Fibroblast of upper back skin (primary cell): Measurements from ENCODE around the gene MAPK11.

Experiments
- DNase-seq: peaks from one replicate; pipeline ENCODE4 v3.0.0-alpha.2; 2013

Gene MAPK11

DNA sequence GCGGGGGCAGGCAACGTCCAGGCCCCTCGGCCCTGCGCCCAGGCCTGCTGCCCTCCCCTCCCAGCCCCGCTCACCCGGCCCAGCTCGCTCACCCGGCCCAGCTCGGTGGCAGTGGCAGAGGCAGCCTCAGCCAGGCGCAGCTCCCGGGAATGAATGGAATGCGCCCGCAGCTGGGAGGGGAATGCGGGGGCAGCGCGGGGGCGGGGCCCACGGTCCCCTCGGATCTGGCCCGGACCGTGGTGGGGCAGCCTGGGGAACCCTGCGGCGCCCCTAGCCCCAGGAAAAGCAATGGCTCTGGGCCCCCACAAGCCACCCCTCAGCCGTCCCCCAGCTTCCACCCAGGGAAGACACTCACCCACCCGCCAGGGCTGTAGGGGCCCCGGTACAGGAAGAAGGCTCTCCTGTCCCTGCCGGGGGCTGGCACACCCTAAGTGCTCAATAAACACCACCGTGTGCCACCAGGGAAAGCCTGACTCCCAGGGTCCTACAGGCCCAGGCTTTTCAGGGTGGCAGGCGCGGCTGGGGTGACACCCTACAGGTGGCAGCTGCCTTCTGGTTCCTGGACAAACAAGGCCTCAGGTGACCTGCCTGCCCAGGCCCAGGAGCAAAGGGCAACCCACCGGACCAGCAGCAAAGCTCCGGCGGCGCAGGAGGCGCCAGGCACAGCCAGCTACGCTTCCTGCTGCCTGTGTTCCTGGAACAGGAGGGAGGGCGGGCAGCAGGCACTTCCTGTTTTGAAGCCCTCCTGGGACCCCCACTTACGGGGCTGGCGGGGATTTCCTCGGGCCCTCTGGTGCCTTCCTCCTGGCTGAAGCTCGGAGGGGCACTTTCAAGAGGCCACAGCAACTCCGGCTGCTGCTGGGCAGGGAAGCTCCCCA, 23.5 kb upstream of the MAPK11 start:
- peak; percentile 78 for DNase-seq

DNA sequence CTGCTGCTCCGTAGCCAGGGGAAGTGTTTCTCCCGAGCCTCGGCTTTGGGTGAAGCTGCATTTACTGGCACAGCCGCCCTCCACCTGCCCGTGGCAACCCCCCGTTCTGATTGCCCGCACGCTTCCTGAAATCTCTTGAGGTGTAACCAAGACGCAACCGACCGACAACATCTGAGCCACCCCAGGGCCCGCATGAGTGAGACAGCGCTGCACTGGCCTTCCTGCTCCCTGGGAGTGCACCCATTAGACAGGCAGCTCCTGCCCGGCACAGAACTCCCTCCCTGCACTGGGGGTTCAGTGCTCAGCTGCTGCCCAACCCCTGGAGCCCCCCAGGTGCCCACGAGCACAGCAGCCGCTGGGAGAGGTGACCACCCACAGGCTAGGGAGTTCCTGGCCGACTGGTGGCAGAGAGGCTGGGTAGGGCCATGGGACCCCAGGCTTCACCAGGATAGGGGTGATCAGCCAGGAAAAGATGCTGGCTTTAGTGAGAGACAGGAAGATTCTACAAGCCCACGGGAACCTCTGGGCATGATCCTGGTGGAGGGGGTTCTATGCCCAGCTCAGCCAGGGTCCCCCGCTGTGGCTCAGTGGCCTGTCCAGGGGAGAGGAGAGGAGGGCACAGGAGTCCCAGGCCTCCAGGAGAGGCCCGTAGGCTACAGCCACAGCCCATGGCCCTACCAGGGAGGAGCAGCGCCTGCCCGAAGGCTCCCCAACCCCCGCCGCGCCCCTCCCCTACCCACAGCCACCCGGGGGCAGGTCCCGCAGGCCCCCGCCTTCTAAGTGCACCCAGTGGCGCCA, 22.7 kb upstream of the MAPK11 start:
- no peak for DNase-seq

DNA sequence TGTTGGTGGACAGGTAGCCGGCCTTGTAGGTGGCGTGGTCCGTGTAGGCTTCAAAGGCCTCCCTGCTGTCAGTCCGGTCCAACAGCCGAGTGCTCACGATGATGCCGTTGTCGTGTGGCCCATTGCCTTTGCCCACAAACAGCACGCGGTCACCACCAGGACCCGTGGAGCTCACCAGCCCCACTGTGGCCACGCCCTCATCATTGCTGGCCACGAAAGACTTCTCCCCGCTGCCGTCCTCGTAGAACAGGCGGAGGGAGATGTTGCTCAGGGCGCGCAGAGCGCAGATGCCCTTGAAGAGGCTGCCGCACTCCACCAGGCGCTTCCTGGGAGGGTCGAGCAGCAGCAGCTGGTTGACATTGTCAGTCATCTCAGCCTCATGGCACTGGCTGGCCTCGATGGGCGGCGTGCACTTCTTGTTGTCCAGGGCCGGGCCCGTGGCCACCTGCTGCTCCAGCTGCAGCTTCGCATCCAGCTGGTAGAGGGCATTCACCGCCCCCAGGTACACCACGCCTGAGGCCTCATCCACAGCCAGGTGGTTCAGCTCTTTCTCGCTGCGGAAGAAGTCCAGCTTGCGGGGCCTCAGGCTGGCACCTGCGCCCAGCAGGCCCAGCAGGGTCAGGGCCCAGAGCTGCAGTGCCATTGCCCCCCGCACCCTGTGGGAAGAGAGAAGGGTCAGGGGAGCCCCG, 19.9 kb upstream of the MAPK11 start:
- DNase-seq: no peak

DNA sequence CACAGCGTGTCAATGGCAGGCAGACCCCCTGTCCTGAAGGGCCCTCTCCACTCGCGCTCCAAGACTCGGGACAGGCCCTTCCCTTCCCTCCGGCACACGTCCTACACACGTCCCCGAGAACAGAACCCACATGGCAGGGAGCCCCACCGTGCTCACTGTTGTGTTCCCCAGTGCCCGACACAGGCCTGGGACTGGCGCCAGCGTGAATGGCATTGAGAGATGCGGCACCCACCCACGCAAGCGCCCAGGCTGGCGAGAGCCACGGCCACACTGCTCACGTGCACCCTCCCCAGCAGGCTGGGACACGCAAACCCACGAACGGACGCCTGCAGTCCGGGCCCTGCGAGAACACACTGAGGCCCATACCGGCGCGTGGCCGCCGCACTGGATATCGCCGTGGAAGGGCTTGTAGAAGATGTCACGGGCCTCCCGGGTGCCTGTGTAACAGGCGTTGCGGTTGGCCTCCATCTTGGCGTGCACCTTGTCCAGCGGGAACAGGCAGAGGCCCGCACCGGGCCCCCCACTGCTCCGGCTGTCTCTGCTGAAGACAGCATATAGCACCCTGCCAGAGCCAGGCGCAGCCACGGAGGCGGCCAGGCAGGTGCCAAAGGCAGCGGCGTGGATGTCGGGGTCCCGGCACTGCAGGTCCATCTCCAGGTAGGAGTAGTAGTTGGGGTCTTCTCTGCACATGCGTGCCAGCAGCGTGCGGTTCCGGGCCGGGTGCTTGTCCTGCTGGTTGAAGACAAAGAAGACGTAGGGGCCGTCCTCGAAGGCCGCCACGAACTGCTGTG, 19.2 kb upstream of the MAPK11 start:
- no peak for DNase-seq

DNA sequence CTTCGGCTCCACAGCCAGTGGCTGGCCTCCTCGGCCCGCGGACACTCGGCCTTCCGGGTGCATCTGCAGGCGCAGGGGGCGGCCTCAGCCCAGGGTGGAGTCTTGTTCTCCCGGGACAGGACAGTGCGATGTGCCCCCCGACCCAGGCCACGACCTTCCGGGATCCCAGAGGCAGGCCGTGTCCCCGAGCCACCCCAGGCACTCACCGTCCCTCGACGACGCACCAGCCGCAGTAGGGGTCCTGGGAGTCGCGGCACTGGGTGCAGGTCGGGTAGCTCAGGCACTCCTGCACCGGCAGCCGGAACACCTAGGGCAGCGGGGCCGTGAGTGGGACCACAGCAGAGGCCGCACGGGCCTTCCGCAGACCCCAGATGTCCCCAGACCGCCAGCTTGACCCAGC, 17.6 kb upstream of the MAPK11 start:
- DNase-seq: no peak

DNA sequence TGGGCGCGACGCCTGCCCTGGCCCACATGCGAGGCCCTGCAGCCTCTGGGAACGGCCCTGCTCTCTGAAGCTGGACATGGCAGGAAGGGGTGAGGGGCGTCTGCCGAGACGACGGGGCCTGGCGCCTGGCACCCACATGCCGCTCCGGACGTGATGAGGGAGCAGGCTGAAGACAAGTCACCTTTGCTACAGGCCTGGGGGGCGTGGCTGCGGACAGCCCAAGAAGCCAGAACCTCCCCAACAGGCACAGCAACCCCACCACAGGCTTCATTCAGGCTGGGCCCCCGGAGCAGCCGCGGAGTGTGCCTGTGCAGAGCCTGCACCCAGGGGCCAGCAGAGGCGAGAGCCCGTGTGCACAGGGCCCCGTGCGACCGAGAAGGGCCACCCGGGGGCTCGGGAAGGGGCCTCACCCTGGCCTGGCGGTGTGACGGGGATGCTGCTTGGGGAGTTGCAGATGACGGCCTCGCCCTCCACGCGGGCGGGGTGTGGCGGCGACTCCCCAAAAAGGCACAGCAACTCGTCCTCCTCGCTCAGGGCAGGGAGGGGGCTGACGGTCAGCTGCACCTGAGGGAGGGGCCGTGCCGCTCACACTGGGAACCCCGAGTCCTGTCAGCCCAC, 16.6 kb upstream of the MAPK11 start:
- DNase-seq: no peak

DNA sequence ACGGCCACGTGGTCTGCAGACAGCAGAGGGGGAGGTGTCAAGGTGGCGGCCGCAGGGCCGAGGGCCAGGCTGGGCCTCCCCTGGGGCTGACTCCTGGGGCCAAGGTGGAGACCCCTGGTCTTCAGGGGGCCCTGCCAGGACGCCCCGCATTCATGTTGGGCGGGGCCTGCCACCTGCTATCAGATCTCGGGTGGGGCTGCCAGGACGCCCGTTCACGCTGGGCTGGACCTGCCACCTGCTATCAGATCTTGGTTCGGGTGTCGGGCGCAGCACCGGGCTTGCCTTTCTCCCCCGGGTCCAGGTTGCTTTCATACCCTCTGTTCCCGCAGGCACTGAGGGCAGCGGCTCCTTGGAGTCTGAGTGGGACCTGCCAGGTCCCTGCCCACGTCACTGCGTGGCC, 16.1 kb upstream of the MAPK11 start:
- DNase-seq: no peak

DNA sequence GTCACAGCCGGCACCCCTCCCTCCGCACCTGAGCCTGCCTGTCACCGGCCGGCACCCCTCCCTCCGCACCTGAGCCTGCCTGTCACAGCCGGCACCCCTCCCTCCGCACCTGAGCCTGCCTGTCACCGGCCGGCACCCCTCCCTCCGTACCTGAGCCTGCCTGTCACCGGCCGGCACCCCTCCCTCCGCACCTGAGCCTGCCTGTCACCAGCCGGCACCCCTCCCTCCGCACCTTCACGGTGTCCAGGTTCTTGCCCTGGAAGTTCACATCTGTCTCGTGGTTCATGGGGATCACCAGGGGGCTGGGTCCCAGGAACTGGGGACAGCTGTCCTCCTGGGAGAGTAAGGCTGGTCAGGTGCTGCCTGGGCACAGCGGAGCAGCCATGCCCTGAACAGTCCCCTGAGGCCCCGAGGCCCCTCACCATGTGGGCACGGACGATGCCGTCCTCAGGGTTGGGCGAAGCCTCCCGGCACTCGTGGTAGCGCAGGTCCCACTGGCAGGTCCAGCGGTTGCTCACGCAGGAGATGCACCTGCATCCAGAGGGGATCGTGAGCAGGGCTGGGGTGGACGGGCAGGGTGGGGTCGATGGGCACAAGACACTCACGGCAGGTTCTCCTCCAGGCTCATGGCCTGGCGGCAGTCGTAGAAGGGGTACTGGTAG, 15.5 kb upstream of the MAPK11 start:
- DNase-seq: no peak

DNA sequence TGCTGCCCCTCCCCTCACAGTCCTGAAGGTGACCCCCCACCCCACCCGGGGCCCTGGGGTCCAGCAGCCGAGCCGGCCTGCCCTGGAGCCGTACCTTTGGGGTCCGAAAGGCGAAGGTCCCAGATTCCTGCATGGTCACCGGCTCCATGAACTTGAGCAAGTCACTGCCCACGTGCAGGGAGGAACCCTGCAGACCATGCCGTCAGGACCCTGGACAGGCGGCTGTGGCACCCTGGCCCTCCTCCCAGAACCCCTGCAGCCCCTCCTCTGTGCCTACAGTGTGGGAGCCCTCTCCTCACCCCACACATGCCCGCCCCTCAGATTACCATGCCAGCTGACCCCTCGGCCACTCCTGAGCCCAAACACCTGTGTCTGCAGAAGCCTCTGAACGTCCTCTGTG, 14.3 kb upstream of the MAPK11 start:
- no peak for DNase-seq

DNA sequence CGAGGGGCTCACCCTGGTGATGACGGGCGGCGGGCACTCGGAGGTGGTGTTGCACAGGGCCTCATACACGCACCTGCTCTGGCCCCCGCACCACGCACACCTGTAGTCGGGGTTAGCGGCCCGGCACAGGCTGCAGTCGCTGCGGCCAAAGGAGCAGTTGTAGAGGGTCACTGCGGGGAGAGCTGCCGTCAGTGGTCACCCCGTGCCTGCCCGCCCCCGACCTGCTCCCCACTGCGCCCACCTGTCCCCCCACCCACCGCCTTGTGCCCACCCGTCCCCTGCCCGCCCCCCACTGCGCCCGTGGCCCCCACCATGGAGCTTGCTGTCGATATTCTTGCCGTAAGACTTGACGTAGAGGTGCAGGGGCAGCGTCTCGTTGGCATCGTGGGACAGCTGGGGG, 13.6 kb upstream of the MAPK11 start:
- no peak for DNase-seq

DNA sequence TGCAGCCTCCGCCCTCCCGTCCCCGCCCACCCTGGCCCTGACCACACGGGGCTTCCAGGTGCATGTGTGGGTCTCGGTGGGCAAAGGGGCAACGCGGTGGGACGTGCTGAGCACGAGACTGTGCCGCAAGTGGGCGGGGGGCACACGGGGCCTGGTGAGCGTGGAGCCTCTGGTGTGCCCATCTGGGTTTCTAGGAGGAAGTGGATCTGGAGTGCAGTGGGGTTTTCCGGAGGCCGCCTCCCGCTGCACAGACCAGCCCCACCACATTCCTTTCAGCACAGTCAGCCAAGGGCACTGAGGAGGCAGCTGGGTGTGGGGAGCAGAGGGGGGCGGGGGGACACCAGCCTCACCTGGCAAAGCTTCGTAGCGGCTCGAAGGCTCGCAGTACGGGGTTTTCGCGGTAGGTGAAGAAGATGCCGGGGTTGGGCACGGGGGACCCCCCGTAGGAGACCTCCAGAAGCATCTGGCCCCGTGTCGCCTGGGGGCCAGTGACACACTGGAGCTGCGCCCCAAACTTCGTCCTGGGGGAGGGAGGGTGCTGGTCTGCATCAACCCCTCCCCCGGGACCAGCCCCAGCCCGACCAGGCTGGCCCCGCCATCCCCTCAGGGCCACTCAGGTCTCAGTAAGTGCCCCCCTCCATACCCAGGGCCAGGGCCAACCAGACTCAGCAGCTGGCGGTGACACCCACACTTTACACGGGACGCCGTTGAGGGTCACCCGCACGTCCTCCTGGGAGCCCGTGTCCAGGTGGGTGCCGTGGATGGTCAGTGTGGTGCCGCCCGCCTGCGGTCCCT, 12.4 kb upstream of the MAPK11 start:
- peak; percentile 62 for DNase-seq

DNA sequence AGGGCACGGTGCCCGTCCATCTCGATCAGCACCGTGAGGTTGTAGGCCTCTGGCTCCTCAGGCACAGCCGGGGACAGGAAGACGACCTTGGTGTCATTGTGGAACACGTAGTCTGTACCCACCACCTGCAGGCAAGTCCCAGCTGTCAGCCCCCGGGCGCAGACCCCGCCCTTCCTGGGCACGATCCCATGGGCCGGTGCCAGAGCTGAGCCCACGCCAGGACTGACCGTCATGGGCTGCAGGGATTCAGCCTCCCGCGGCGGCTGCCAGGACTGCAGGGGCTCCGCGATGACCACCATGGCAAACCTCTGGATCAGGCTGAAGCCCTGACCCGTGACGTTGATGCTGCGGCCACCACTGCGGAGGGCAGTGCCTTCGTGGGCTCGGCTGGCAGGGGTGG, 11.8 kb upstream of the MAPK11 start:
- DNase-seq: no peak

DNA sequence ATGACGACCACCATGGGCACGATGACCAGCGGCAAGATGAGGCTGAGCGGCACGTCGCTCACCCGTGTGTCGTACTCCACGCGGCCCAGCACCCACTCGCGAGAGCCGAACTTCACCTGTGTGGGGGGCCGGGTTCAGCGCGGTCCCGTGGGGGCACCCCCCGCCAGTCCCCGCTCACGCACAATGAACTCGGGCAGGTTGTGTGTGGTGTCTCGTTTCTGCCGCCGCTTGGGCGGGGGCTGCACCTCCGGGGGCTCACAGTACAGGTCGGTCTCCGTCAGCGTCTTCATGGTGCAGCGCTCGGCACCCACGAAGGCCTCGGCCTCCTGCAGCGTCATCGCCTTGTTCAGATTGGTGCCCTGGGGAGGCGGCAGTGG, 11.2 kb upstream of the MAPK11 start:
- no peak for DNase-seq

DNA sequence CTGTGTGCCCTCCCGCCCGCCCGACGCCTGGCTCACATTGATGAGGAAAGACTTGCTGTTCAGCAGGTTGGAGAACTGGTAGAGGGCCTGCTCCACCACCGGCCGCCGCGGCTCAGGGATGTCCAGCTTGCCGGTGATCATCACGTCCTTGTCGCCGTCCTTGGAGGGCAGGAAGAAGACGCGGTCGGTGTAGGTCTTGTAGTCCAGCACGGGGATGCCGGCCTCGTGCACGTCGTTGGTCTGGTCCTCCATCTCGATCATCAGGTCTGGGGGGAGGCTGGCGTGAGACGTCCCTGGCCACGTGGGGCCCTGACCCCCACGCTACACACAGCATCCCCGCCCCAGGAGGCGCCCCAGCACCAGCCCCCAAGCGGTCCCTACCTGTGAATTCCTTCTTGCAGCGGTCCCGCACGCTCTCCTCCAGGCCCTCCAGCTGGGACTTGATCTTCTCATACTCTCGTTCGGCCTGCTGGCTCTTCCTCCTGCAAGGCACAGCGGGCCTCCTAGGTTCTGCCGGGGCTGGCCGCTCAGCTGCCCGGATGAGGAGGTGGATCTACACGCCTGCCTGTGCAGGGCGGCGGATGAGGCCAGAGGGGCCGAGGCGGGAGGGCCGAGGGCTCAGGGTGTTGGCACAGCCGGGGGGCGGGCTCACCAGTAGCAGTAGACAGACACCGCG, 10.7 kb upstream of the MAPK11 start:
- DNase-seq: no peak

DNA sequence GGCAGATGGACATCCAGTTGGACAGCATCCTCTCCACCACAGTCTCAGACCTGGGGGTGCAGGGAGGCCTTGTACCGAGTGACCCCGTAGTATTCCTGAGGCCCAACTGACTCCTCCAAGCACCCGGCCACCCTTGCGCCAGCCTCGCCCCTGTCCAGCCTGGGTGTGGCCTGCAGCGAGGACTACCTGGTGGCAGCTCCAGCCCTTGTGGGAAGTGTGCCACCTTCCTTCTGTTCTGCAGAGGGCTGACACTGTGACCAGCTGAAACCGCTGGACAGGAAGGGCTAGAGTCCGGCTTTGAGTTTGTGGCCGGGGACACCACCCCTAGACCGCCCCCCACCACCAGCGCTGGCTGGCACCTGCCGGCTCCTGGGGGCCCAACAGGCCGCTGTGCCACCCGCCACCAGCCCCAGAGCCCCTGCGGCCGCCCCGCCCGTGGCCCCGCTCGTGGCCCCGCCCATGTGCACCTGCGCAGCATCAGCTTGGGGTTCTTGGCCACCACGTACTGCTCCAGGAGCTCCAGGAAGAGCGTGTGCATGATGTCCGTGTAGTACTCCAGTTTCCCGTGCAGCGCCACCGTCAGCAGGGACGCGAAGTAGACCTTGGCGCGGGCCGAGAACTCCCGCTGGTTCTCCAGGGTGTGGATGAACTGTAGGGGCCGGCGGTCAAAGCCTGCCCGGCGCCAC, 10.0 kb upstream of the MAPK11 start:
- DNase-seq: no peak

DNA sequence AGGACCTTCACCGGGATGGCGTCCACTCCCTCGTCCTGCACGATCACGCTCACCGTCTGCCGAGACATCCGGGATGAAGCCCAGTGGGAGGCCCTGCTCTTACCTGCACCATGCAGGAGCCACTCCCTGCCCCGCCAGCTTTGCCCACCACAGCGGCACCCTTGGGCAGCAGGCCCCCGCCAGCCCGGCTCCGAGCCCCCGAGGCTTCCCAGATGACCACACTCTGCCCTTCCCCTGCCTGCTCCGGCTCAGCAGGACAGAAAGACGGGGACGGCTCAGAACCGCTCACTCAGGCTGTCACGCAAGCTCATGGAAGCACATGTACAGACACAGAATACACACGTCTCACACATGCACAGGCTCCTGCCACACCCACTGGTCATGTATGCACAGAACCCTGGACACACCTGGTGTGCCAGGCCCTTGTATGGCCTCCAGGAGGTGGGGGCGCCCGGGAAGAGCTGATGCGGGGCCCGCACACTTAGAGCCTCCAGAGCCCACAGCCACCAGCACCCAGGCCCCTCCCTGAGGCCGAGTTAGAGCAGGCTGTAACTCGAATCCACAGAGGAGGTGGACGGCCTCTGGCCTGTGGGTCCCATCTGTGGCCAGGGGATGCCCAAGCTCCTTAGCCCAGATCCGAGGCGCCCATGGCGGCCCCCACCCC, 8.9 kb upstream of the MAPK11 start:
- DNase-seq: no peak

DNA sequence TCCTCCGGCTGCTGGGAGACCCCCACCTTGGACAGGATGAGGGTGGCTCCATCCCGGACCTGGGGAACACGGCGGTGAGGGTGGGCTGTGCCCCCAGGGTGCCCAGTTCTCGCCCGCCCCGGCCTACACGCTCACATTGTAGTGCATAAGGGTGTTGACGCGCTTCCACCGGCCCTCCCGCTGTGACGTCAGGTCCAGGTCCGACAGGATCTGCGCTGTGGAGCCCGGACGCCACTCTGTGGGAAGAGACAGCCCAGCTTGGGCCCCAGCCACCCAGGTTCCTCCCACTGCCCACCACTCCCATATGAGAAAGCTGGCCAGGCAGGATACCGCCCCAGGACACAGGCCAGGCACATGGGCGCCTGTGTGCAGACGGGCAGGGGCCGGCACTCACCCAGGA, 8.3 kb upstream of the MAPK11 start:
- DNase-seq: no peak

DNA sequence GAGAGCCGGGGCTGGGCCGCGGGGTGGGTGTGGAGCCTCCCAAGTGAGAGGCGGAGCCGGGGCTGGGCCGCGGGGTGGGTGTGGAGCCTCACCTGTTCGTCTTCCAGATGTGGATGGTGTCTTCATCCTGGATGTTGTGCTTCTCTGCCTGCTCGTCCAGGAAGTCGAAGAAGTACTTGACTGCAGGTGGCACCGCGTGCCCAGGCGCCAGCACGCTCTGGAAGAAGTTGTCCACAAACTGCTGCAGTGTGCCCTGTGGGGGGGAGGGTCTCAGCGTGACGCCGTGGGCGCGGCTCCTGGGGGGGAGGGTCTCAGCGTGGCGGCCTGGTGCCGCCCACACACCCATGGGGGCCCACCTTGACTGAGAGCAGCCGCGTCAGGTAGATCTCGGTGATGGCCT, 7.6 kb upstream of the MAPK11 start:
- no peak for DNase-seq

DNA sequence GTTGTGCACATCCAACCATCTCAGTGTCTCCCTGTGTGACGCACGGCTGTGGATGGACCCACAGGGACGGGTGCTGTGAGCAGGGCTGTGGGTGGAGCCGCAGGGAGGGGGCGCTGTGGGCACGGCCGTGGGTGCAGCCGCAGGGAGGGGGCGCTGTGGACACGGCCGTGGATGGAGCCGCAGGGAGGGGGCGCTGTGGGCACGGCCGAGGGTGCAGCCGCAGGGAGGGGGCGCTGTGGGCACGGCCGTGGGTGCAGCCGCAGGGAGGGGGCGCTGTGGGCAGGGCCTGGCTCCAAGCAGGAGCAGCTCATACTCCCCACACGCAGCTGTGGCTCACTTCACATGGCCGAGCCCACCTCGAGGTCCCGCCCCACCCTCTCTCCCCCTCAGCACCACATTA, 6.0 kb upstream of the MAPK11 start:
- DNase-seq: no peak
